SK-N-DZ (cell line): ENCODE data around the gene ERI3.

Experiments
- DNase-seq: peaks from one replicate; pipeline ENCODE4 v3.0.0-alpha.2; 2015; ENCODE audit warnings: low spot score

The ERI3 gene

DNA sequence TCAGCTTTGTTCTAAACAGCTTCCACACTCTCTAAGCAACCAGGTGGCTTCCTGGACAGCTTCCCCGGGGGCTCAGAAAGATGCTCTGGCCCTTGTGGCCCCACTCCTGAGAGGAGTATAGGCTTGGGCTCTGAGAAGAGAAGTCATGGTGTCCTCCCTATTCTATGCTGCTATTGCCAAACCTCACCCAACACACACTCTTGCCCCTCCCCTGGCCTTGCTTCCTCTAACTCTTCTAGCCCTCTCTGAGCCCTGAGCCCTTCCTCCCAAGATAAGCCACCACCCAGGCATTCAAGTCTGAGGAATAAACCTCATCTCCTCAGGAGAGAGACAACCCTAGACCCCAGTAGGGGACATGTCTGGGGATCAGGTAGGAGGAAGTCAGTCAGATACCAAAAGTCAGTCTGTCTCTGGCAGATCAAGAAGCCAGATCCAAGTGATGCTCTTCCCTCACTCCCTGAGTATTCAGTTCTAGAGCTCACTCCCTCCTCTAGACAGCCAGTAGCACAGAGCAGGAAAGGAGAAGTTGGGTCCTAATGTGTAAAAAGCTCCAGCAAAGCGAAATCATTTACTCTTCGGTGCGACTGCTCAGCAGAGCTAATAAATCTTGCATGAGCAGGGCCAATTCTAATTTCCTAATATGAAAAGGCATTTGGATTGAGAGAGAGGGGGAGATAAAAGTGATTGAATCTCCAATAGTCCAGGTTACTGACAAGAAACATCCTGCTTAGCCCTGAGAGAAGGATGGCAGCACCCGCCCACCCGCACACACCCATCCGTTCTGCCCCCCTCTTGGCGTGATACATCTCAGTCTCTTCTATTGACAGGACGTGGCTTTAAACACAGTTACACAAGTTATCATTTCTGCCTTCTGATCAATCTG lies 91.2 kb downstream of the ERI3 start:
- no peak for DNase-seq

DNA sequence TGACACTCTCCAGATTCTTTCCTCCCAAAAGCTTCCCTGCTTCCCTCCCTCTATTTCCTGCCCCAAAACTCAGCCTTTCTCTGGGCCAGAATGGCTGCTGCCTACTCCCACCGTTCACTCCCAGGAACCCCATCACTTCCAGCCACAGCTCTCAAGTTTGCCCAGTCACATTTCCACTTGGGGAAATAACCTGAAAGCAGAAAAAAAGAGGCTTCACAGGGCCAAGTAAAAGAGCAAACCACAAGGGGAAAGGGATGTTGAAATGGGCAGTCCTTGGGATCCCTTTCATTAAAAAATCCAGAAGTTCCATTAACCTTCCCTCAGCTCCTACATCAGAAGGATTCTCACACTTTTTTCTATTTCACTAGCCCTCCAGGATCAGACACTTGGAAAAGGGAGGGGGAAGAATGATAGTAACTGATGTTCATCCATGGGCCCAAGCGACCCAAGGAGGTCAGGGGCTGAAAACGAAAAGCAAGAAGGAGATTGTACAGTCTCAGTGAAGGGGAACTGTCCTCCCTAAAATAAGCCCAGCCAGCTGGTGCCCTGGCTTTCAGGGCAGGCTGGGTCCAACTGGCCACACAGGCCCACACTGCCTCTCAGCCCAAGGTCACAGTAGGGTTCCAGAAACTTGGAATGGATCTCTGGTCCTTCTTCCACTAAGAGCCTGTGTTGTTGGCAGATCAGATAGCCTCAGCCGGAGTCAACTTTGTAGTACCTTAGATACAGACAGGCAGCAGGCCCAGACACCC lies 92.1 kb downstream of the ERI3 start:
- no peak for DNase-seq

DNA sequence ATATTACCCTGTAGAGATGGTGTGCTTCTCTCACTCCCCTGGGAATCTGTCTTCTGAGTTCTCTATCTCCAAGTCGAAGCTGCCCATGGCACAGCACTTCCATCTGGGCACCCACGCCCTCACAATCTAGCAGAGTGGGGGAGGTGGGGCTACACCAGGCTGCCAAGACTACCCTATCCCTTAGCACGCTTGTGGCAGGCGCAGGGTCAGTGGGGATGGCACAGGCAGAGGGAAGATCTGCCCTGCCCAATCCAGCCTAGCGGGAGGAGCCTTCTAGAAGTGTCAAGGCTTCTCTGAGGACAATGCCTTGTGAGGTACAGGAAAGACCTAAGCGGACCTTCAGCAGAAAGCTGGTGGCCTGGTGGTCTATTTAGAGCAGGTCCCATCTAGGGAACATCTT lies 92.6 kb downstream of the ERI3 start:
- DNase-seq: no peak

DNA sequence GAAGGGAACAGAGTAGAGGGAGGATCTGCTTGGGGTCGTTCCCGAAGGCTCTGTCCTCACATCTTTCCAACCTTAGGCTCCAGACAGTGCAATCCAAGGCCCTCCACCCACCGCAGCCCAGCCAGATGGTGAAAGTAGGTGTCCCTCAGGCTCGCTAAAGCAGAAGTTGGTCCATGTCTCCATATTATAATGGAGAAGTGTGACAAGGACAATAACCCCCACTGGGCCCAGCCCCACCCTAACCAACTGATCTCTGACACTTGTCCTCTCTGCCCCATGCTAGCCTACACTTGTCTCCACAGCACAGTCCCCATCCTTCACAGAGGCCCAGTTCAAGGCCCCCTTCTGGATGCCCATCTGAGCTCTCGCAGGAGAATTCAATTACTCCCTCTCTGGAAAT lies 93.1 kb downstream of the ERI3 start:
- peak; percentile 26 for DNase-seq

DNA sequence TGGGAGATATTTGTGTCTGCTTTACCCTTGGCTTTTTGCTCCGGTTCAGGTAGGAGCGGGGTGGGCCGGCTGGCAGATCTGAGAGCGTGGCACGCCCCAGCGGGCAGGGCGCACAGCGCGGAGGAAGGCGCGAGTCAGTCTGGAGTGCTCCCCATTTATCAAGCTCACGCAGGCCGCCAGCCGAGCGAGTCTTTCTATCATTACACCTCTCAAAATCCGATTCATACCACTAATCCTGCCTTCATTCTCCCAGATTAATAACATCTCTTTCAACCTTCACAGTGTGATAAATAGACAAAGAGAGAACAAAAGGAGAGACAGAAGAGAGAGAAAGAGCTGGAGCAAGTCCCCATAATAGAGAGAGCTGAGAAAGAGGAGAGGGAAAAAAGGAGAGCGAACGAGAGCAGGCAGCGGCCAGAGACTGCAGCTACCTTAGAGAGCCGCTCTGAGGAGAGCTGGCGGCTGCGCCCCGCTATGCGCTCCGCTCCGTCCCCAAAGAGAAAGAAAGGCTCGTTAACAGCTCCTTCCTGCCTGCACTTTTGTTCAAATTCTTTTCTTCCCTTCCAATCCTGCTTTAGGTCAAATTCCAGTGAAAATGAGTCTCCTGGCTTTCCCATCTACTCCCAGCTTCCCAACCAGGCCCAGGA lies 93.8 kb downstream of the ERI3 start:
- no peak for DNase-seq

DNA sequence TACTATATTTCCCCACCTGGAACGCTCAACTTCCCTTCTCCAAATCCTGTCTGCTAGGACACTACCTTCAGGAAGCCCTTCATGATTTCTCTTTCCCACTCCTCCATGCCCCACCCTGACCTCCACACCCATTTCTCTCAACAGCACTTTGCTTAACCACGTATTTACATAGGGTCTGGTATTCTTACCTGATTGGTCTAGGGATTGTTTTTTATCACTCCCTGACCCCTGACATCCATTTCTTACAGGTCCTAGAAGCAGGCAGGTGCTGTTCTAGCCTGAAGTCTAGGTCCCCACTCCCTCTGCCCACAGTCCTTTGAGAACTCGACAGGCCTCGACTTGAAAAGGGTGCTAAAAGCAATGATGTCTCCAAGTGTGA lies 94.3 kb downstream of the ERI3 start:
- DNase-seq: no peak

DNA sequence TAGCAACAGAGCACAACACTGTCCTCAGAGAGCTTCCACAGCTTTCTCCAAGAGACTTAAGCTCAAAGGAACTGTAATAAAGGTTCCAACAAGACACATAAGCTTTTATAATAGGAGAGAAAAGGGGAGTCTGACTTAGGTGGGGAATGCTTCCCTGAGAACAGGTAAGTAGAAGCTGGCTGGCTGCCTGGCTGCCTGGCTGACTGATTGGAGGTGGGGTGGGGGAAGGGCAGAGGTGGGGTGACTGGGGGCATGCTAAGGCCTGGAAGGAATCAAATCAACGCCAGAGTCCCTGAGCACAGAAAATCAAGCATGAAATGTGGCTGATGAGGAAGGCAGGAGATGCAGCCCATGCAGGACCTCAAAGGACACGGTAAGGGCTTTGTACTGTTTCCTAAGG lies 96.0 kb downstream of the ERI3 start:
- no peak for DNase-seq

DNA sequence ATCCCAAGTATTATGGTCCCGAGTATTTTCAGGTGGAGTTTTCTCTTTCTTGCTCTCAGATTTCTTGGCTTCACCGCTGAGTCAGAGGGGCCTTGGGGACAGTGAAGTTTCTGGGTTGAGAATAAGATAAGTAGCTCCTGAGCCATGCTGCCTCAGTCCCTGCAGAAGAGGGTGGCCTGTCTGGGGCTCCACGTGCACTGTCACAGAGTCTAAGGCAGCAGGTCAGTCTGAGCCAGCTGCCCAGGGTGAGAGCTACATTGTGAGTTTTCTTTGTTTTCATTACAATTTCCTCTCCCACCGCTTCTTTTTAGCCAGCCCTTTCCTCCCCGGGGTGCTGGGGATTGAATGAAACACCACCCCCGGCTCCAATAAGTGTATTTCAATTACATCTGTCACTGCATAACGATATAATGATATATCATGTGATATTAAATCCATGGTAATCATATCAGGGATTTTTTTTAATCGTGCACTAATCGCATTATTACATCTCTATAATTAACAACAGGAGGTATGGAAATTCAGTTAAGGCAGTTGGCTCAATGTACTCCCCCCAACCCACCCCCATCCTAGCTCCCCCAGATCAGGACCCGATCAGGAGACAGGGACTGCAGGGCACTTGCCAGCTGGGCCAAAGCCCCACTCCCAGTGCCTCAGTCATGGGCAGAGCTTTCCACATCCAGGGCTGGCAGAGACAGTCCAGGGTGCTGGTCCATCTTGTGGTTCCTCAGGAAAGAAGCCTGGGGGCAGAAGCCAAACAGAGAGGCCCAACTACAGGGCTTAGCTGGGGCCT lies 98.1 kb downstream of the ERI3 start:
- DNase-seq: no peak

DNA sequence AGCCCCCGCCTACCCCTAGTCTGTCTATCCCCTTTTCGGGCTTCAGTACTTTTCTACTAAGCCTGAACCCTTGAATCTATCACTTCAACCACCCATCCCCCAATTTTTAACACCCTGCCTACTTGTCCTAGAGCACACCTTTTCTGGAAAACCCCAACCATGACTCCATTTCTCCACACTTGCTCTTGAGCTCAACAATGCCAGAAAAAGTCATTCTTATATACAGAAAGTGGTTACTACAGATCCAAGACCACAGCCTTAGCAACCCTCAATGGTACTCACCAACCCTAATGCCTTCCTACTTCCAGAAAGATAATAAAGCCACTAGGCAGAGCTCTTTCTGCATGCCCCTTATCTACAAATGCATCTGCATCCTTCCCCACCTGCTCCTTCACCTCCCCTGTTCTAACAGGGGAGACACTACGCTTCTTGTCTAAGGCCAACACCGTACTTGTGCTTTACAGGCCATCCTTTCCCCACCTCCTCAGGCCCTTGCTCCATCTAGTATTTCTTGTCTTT lies 100.6 kb downstream of the ERI3 start:
- DNase-seq: peak; percentile 3

DNA sequence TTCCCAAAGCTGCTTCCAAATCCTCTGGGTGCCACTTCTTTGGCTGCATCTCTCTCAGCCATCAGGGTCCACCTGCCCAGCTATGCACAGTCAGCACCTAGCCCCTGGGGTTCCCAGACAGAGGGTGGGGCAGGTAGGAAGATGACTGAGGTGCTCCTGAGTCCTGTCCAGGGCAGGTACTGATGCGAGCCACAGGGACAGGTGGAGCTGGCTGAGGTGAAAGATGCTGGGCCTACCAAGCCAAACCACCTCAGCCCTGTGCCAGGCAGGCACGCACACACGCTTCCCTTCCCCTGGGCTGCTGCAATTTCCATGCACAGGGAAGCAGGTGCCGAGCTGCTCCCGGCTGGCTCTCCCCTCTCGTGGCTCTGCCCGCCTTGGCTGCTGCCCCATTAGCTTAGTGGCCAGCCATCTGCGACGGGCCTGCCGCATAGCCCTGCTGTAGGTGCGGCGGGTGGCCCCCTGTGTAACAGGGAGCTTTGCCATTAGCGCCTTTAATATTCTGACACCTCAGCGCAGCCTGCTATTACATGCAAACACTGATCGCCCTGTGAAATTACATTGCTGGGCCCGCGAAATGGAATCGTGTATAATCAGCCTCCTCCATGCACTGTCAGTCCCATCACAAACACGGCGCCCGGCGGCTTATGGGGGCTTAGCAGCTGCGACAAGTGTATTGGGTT lies 102.9 kb downstream of the ERI3 start:
- DNase-seq: no peak

DNA sequence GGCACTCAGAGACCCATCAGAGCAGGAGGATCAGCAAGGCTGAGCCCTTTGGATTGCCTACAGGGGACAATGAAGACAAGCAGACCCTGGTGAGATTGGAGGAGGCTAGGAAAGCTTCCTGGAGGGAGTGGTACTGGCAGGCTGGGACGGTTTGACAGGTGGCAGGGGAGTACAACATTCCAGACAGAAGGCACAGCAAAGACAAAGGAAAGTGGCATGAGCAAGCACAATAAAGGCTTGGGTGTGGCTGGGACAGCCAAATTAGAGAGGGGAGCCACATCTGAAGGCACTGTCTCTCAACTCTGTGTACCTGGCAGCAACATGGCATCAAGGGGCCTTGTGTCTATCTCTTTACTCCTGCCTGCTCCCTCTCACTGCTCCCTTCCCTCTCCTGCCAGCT lies 103.6 kb downstream of the ERI3 start:
- no peak for DNase-seq

DNA sequence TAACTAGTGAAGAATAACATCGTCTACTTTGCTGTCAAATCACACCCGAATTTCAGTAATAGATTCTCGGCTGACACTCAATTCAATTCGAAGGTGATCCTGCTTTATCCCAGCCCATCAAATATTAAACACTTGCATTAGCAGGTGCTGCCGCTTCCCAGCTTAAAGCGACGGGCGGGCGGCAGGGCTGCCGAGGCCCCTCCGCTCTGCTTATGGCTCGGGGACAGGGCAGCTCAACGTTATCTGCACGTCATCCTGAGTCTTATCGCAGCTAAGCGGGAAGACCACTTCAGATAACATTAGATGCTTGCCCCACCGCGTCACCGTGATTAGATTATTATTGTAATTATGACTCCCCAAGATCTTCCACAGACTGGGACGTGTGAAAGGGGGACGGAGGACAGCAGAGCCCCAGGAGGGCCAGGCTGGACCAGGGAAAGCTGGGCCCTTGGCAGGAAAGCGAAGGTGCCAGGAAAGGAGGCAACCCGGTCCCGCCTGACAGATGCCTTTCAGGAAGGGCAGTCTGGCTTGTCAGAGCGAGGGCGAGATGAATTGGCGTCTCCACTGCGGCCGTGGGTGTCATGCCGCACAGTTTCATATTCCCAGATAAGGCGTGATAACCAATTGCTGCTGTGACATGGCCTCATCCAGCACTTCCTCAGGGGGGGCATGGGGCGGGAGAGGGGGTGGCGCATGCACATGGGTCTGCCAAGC lies 104.8 kb downstream of the ERI3 start:
- no peak for DNase-seq

DNA sequence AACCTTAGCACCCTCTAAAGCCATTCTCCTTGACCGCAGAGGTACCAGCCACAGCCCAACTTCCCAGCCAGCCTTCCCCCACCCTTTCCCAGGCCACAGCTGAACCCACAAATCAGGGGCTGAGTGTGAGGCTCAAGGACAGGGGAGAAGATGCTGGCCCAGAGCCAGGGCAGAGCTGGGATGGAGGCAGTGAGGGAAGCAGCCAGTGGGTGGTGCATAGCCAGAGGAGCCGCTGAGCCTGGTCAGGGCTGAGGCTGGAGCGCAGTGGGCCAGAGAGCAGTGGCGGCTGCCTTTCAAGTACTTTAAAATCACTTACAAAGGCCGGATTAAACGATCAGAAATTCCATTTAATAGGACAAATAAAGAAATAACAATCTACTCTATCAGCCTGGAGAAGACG lies 105.5 kb downstream of the ERI3 start:
- no peak for DNase-seq

DNA sequence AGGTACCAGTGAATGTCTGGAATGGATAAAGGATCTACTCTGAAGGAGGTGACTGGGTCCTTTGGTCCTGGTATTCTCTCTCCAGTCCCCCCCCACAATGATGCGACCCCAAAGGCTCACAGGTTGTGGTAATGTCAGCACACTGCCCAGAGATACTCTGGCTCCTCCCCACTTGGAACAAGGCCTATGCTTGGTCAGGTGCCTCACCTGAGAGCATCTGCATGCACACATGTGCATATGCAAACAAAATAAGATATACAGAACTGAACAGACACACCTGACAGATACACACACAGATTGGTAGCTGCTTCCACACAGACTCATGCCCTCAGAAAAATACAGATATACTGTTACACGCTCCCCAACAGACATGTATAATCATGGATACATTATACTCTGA lies 108.3 kb downstream of the ERI3 start:
- no peak for DNase-seq

DNA sequence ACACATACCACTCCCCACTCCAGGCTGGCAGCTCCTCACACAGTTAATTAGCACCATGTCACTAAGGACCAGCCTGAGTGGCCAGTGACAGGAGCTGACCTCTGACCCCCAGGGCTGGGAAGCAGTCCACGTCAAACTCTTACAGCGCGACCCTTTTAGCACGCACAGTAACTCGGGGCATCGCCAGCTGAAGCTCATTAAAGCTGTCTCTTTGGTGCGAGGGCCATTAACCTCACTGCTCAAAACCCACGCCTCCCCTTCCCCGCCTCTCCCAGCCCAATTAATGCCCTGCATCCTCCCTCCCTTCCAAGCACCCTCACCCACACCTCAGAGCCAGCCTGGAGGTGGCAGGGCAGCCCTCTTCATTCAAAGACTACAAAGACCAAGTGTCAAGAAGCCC lies 110.1 kb downstream of the ERI3 start:
- DNase-seq: no peak

DNA sequence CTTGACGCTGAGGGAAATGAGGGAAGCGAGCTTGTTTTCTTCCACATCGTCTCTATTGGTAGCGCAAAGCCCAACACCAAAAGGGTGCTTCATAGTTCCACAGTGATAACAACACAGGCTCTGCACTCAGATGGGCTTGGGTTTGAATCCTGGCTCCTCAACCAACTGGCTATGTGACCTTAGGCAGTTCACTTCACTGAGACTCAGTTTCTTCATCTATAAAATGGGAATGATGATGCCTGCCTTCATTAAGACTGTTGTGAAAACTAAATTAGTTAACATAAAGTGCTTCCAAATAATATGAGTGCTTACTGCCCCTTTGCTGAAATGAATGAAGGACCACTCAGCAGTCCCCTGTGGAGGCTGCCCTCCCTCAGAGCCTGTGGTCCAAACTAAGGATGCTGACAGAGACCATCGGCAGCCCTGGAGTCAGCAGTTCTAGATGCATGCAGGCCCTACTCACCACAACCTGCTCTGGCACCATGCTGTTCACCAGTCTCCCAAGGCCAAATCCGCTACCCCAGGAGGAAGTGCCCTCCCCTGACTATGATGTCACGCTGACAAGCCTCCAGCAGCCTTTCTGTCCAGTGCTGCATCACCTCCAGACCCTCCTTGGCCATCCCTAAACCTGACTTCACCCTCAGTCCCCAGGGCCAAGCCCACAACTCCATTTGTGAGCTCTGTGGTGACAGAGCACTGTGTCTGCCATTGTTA lies 111.1 kb downstream of the ERI3 start:
- no peak for DNase-seq

DNA sequence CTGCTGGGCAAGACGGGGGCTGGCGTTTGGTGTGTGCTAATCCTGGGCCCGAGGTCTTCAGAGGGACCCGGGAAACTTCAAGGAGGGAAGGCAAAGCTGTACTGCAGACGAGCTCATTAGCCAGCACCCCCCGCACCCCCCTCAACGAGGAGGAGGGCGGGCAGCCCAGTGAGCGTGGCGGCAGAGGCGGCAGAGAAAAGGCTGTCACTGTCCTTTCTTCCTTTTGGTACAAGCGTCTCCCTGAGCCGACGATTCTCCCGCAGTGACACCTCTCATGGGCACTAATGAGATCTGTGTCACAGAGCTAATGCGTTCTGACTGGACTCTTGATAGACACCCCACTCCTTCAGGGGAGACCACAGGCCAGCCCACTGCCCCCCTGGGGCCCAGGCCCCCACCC lies 112.3 kb downstream of the ERI3 start:
- DNase-seq: no peak

DNA sequence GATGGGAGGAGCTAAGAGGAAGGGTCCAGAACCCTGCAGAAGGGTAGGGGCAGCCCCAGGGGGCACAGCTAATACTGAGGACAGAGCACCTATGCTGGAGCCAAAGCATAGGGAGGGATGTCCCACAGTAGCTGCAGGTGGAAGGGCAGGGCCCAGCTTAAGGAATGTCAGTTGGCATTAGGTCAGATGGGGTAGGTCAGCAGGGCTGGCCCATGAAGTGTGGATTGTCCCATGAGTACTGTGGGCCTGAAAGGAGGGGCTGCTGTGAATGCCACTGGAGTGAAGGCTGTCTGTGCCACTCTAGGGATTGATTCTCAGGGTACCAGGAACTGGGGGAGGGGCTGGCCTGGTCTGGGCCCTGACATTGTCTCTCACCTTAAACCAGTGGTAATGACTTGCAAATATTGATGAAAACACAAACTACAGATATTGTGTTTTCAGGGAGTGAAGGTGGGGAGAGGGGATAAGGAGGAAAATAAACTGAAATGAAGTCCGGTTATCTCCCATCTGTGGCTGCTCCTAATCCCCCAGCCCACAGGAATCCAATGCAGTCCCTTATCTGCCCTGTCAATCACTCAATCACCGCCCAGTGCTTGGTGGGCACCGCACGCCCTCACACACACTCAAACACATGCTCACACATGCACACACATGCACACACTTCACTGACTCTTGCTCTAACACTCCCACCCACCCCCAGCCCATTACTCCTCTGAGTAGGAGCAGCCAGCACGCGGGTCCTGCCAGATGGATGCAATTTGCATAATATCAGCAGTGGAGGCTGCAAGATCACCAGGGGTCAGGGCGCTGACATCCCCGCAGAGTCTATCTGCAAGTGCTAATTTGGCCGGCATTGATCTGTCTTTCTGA lies 114.0 kb downstream of the ERI3 start:
- DNase-seq: peak; percentile 54

DNA sequence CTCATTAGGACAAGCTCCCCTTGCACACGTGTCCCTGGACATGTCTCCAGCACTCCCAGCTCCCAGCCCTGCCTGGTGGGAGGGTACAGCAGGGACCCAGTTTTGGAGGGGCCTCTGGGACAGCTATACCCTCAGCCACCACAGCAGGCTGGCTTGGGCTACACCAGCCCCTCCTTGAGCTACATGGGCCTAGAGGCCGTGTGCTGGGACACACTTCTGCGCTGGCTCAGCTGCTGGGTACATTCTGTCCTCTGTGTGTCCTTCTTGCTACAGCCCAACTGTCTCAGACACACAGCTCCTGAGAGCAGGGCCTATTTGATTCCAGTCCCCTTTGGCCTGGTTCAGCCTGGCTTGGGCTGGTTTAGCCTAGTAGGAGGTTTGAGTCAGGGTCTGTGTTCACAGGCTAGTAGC lies 115.1 kb downstream of the ERI3 start:
- DNase-seq: no peak
